Middle frontal gyrus (tissue), 1 donor: ENCODE results near the gene MARCHF3.
"Not testable (repeated sequence)": the region's sequence is repeated elsewhere in the genome, so short reads cannot be mapped to it uniquely, and the experiment has no call there.

Experiments used
- DNase-seq: peaks from one replicate; pipeline ENCODE4 v3.0.0-alpha.2; 2015; ENCODE audit warnings: low spot score; ENCODE audit errors: extremely low spot score

Gene MARCHF3

DNA sequence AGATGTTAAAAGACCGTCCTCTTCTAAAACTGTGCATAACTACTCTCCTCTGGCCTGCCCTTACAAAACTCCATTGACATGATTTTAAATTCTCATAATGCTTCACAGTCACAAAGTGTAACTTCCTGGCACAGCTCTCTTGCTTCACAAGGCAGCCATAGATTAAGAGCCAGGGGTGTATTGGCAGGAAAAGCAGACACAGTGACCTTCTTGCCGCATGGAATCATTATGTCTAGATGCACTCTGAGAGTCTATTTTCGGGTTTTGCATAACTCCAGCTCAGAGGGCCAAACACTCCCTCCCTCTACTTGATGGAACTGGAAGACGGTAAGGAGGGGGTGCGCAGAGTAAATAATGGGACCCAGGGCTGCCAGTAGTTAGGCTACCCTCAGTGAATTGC, 110.1 kb downstream of the MARCHF3 start:
- no peak for DNase-seq

DNA sequence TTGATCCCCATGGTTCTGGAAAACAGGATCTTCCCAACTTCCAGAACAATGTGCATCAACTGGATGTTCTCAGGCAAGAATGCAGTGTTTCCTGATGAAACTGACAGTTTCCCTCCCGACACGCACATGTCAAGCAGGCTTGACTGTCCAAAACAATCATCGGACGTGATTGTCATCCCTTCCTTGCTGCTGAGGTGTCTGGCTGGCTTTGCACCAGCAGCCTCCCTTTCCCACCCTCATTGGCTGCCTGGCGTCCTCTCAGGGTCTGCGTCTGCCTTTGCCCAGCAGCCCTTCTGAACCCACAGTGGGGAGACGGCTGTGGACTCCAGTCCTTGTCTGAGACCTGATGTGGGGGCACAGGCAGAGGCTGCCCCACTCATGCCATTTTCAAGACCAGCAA, 110.8 kb downstream of the MARCHF3 start:
- no peak for DNase-seq

DNA sequence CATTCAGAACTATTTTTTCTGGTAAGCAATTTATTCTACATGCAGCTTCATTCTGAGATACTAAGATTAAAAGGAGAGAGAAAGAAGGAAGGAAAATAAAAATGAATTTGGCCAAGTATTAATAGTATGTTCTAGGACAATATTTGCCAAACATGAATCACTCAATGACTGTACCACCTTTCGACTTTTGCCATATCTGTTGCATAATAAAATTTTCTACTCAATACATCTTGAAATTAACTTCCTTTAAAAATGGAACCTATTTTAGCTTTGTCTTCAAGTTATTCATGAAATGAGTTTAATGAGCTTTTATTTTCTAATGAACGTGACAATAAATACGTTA, 111.8 kb downstream of the MARCHF3 start:
- no peak for DNase-seq

DNA sequence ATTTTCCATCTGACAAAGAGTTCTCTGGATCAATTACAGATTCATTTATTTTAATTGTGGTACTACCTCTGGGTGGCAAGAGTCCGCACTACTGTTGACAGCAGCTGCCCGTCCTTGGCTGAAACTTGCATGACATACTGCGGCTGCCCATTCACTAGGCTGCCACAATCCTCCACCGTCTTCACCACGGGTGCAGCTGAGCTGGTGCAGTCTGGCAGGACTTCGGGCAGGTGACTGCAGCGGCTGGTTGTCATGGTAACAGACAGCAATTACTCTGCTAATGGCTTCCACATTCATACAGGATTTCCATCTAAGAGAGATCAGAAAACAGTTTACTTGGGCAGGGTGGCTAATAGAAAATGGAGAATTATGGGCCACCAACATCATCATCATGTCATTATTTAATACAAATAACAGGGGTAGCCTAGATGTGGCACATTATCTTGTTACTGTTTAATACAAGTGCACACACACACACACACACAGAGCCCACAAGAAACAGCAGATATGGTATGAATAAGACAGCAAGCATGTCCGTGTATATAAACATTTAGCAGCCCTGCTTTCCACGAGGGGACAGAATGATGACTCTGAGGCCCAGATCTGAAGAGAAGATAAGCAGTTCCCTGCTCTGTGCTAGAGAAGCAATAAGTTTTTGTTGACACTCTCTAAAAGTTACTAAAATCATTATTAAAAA, 112.3 kb downstream of the MARCHF3 start:
- no peak for DNase-seq

DNA sequence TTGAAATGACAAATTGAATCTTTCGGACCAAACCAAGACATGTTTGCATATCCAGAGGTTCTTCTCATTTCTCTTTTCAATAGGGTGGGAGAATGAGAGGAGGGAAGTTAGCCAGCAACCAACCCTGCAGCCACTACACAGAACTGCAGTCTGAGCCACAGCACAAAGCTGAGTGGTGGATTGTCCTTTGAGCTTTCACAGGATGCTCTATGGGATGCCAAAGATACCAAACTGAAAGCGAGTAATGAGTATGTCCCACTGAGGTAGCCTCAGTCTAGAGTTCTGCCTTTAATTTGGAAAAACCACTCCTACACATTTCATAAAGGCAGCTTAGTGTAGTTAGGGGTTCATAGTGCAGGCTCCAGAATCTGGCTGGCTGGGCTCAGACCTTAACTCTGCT, 114.9 kb downstream of the MARCHF3 start:
- DNase-seq = no peak

- no peak for DNase-seq
These were observed 115.4 kb downstream of the MARCHF3 start for GRCh38 chr5:126914801-126915436.

- no peak for DNase-seq
These were observed 117.7 kb downstream of the MARCHF3 start for GRCh38 chr5:126912616-126913200.

GRCh38 chr5:126911986-126912385, 118.4 kb downstream of the MARCHF3 start:
- DNase-seq = no peak

GRCh38 chr5:126909856-126910255, 120.5 kb downstream of the MARCHF3 start:
- no peak for DNase-seq

DNA sequence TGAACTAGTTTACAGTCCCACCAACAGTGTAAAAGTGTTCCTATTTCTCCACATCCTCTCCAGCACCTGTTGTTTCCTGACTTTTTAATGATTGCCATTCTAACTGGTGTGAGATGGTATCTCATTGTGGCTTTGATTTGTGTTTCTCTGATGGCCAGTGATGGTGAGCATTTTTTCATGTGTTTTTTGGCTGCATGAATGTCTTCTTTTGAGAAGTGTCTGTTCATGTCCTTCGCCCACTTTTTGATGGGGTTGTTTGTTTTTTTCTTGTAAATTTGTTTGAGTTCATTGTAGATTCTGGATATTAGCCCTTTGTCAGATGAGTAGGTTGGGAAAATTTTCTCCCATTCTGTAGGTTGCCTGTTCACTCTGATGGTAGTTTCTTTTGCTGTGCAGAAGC, 126.0 kb downstream of the MARCHF3 start:
- DNase-seq = not testable (repeated sequence)

DNA sequence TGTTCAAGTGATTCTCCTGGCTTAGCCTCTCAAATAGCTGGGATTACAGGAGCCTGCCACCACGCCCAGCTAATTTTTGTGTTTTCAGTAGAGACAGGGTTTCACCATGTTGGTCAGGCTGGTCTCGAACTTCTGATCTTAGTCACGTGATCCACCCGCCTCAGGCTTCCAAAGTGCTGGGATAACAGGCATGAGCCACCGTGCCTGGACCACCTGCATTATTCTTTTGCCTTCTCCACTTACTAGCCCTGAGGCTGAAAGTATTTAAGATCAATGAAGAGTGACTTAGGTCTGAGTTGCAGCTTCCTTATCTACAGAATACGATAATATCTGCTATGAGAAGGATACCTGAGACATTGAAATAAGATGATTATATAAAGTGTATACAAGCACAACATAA, 129.6 kb downstream of the MARCHF3 start:
- no peak for DNase-seq

- DNase-seq = no peak
These were observed 130.9 kb downstream of the MARCHF3 start for GRCh38 chr5:126899476-126899875.

DNA sequence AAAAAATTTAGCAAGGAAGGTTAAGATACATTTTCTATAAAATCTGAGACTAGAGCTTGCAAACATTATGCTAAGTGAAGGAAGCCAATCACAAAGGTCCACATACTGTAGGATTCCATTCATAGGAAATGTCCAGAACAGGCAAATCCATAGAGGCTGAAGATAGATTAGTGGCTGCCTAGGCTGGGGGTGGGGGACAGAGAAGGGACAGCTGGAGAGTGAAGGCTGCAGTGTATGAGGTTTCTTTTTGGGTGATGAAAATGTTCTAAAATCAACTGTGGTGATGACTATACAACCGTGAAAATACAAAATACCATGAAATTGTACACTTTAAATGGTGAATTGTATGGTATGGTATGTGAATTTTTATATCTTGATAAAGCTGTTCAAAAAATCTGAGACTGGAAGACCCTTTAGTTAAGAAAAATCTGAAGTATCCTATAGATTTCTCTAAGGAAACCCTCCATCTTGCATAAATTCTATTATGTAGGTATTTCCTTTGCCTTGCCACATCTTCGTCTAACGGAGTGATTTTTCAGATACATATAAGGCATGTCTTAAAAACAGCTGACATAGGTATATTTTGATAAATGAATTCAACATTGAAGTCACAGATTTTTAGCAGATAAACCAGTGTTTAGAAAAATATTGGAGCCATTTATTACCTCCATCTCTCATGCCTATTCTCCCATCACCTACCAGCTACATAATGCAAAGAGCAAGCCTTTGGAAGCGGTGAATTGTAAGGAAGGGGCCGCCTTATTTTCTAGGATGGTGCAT, 132.3 kb downstream of the MARCHF3 start:
- no peak for DNase-seq

GRCh38 chr5:126896170-126896702, 134.1 kb downstream of the MARCHF3 start:
- no peak for DNase-seq

- not testable (repeated sequence) for DNase-seq
These were observed 134.6 kb downstream of the MARCHF3 start for GRCh38 chr5:126895712-126896111.

DNA sequence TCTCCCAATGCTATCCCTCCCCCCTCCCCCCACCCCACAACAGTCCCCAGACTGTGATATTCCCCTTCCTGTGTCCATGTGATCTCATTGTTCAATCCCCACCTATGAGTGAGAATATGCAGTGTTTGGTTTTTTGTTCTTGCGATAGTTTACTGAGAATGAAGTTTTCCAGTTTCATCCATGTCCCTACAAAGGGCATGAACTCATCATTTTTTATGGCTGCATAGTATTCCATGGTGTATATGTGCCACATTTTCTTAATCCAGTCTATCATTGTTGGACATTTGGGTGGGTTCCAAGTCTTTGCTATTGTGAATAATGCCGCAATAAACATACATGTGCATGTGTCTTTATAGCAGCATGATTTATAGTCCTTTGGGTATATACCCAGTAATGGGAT, 139.9 kb downstream of the MARCHF3 start:
- not testable (repeated sequence) for DNase-seq

GRCh38 chr5:126888175-126888574, 142.2 kb downstream of the MARCHF3 start:
- DNase-seq = no peak

DNA sequence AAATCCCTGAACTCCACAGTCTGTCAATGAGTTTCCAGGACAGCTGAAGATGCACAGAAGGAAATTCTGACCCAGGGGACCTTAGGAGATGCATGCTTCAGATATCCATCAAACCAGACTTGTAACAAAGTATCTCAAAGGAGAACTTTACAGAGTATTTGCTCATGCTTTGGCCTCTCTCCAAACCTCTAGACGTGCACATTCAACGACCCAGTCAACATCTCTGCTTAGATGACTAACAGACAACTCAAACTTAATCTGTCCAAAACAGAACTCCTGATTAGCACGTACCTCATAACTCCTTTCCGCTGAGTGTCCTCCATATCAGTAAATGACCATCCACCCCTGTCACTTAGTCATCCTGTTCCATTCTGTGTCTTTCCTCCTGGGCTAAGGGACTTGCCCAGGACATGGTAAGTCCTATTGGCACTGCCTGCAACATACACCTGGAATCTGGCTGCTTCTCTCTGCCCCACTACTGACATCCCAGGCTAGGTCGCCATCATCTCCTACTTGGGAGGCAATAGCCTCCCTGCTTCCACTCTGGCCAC, 146.0 kb downstream of the MARCHF3 start:
- DNase-seq = no peak

DNA sequence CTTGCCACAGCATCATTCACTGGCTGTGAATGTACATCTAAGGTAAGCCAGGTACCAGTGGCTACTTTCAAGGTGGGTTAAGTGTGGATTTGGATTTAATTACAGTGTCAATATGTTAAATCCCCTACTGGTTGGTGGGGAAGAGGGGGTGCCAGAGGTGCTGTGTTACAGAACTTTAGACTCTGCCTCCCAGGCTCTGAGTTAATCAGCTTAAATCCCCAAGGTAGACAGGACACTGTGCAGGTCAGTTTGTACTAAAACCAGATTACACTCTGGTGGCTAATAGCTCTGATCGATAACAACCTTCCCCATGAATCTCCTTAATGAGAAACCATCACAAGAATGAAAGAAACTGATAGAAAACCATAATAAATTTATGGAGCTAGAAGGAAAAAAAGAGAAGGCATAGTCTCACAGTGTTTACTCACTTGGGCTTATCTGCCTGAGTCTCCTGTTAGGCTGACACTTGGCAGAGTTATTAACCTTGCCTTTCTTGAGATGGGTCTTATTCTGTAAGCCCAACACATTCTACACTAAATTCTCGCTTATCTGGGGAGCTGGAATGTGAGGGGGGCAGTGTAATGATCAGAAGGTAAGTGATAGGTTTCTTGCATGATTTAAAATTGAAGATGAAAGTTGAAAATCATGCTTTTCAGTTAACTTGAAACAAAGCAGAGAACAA, 146.7 kb downstream of the MARCHF3 start:
- no peak for DNase-seq

- no peak for DNase-seq
These were observed 148.3 kb downstream of the MARCHF3 start for GRCh38 chr5:126881821-126882600.
